ENCODE results near the gene ZNF710. TPM values are rescaled to one million over a fixed set of nuclear protein-coding genes. Genes with fewer than 3 reads are reported as not detected.

ZNF710 gene
- total RNA-seq, 4 donors from 2014 or later = 5.4 to 13.9 (median 7.0) TPM

- ATAC-seq (ENCODE audit: low FRiP score) (no peak), DNase-seq (ENCODE audit: low spot score) (no peak)
- no peak for TF ChIP-seq CTCF (IDR thresholded peaks at IDR 0.05)
Observed at GRCh38 chr15:90126596-90127435, 125.7 kb downstream of the ZNF710 start.

GRCh38 chr15:90130291-90130690 lies 129.2 kb downstream of the ZNF710 start:
- DNase-seq (ENCODE audit: low spot score) (no peak), ATAC-seq (ENCODE audit: low FRiP score) (no peak)
- no peak for TF ChIP-seq CTCF (IDR thresholded peaks at IDR 0.05)

Small RNAs within 50 kb of the gene (small RNA-seq; reads per million reads assigned to genes)
- gene MIR3174 (not detected), gene RF00066 (not detected)

Other genes starting within 250 kb of the ZNF710 start
- under 1 TPM in 1 of 4 donors, not detected in 3; 0.48 TPM for gene MESP2, start 225.0 kb upstream of the ZNF710 start, total RNA-seq
- 100 to 1,000 TPM in 1 of 4 donors, 10 to 100 TPM in 3; 33.6 to 107 (median 71.9) TPM for gene ANPEP, start 186.5 kb upstream of the ZNF710 start, total RNA-seq
- gene AP3S2, start 107.3 kb upstream of the ZNF710 start, total RNA-seq = 10 to 100 TPM; 37.3 to 73.8 (median 56.2) TPM
- 10 to 100 TPM; 12.3 to 19.9 (median 17.4) TPM for gene ARPIN, start 88.4 kb upstream of the ZNF710 start, total RNA-seq
- gene IDH2, start 101.1 kb downstream of the ZNF710 start, total RNA-seq = 10 to 100 TPM; 24.9 to 43.7 (median 35.2) TPM
- 10 to 100 TPM in 3 of 4 donors, 1 to 10 TPM in 1; 9.3 to 24.4 (median 17.6) TPM for gene SEMA4B, start 200.0 kb downstream of the ZNF710 start, total RNA-seq
- 10 to 100 TPM; 27.9 to 48.3 (median 34.5) TPM for gene CIB1, start 232.6 kb downstream of the ZNF710 start, total RNA-seq
- gene GDPGP1, start 232.9 kb downstream of the ZNF710 start, total RNA-seq = 1 to 10 TPM; 4.2 to 8.0 (median 5.2) TPM
- gene TTLL13, start 248.2 kb downstream of the ZNF710 start, total RNA-seq = not detected

All from omental fat pad (tissue), 4 donors.